Kidney (tissue), 22 donors: ENCODE measurements around the gene AOC1. TPM values are rescaled to one million over a fixed set of nuclear protein-coding genes. Genes with fewer than 3 reads are reported as not detected.

Source experiments
- DNase-seq, 5 donors: peaks; one replicate each; pipeline ENCODE4 v3.0.0-alpha.2; 2013 to 2020
- FAIRE-seq: peaks from 2 replicates; lab custom pipeline; 2012; peaks lifted over from hg19 to GRCh38; lab: Jason Lieb, UNC
- H3K27ac ChIP-seq, 2 donors: one replicate each; pipeline ENCODE4 v1.7.0; 2013; ENCODE audit warnings: low read depth in 2 of 2, low read length in 2 of 2, inconsistent platforms in 1 of 2
- H3K27me3 ChIP-seq: one replicate; pipeline ENCODE4 v1.7.1; 2013; ENCODE audit warnings: low read length, inconsistent platforms; ENCODE audit not compliant: control insufficient read depth, insufficient read depth
- H3K36me3 ChIP-seq, 3 donors: one replicate each; pipeline versions ENCODE4 v1.7.0 to v1.7.1; 2013; ENCODE audit warnings: low read length in 3 of 3, control low read depth in 1 of 3, inconsistent platforms in 1 of 3; ENCODE audit not compliant: insufficient read depth in 3 of 3, control insufficient read depth in 2 of 3
- H3K4me1 ChIP-seq, 3 donors: one replicate each; pipeline versions ENCODE4 v1.7.0 to v1.7.1; 2013; ENCODE audit warnings: low read length in 3 of 3, inconsistent platforms in 1 of 3, low read depth in 1 of 3; ENCODE audit not compliant: control insufficient read depth in 2 of 3, insufficient read depth in 2 of 3
- H3K4me3 ChIP-seq, 3 donors: one replicate each; pipeline versions ENCODE4 v1.7.0 to v1.8.1; 2013; ENCODE audit warnings: low read length in 3 of 3, control low read depth in 1 of 3, inconsistent platforms in 1 of 3
- H3K9ac ChIP-seq, 3 donors: one replicate each; pipeline versions ENCODE4 v1.7.0 to v1.7.1; 2013; ENCODE audit warnings: low read length in 3 of 3, control low read depth in 1 of 3, inconsistent platforms in 1 of 3
- H3K9me3 ChIP-seq, 3 donors: one replicate each; pipeline versions ENCODE4 v1.7.0 to v1.7.1; 2013; ENCODE audit warnings: low read length in 3 of 3, control low read depth in 1 of 3, inconsistent platforms in 1 of 3; ENCODE audit not compliant: control insufficient read depth in 2 of 3, insufficient read depth in 1 of 3
- intact Hi-C: fragments of 100-400 bp; cut with DNase I; formaldehyde crosslinking; loops from one replicate; pipeline ENCODE4 v1.11.1; 2022
- long read RNA-seq, 10 donors: library from polyadenylated mRNA in 1 of 10; unstranded in 1 of 10; transcript quantifications; one replicate each; pipeline ENCODE4 v2.0.0 and lab custom pipeline, GENCODE V29; 2021 to 2026
- polyA plus RNA-seq: library from polyadenylated mRNA; stranded (reverse); fragments of 350-450 nt; fragmentation: Illumina TruSeq; extraction: RNeasy Lipid Tissue Mini Kit (QIAGEN cat#74804); gene quantifications from one replicate; pipeline ENCODE4 v1.2.3, GENCODE V29; 2014; ENCODE audit warnings: low read depth, low replicate concordance; ENCODE audit not compliant: insufficient read depth
- total RNA-seq: library from RNA; stranded (reverse); fragmentation: NEBNext Ultra II Directional; extraction: Animal tissue kit (Norgen Biotek cat#: 25700); gene quantifications from one replicate; pipeline ENCODE4 v1.2.1, GENCODE V29; 2021
- TF ChIP-seq, protein P1 (sequence below): IDR thresholded peaks from 3 replicates; pipeline ENCODE4 v1.5.1; 2012; ENCODE audit warnings: mild to moderate bottlenecking, moderate library complexity, borderline replicate concordance; ENCODE audit not compliant: insufficient read depth; ENCODE audit errors: extremely low read depth
- donor health status: control.
- donor health status: control.
- donor health status: control.
- donor health status: control.
- donor health status: control.
- donor health status: DM: yes; HTN: yes; CAD: no.
- donor health status: Normal renal cell carcinoma (clear cell type).

Gene AOC1, protein sequence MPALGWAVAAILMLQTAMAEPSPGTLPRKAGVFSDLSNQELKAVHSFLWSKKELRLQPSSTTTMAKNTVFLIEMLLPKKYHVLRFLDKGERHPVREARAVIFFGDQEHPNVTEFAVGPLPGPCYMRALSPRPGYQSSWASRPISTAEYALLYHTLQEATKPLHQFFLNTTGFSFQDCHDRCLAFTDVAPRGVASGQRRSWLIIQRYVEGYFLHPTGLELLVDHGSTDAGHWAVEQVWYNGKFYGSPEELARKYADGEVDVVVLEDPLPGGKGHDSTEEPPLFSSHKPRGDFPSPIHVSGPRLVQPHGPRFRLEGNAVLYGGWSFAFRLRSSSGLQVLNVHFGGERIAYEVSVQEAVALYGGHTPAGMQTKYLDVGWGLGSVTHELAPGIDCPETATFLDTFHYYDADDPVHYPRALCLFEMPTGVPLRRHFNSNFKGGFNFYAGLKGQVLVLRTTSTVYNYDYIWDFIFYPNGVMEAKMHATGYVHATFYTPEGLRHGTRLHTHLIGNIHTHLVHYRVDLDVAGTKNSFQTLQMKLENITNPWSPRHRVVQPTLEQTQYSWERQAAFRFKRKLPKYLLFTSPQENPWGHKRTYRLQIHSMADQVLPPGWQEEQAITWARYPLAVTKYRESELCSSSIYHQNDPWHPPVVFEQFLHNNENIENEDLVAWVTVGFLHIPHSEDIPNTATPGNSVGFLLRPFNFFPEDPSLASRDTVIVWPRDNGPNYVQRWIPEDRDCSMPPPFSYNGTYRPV
- 170 TPM for total RNA-seq
- polyA plus RNA-seq = 99.1 TPM
- long read RNA-seq, donor 1, partial matches to known transcripts = 14 of 17 reads
- long read RNA-seq, donor 1, other reads (novel, unspliced or antisense) = 0 of 17 reads
- long read RNA-seq, donor 2, partial matches to known transcripts = 13 of 16 reads
- long read RNA-seq, donor 2, other reads (novel, unspliced or antisense) = 0 of 16 reads
- long read RNA-seq, donor 3, transcript AOC1-201 (5 exons, 2,649 nt) = major isoform, 7 of 26 reads
- long read RNA-seq, donor 3, partial matches to known transcripts = 19 of 26 reads
- long read RNA-seq, donor 3, other reads (novel, unspliced or antisense) = 0 of 26 reads
- long read RNA-seq, donor 4, transcript AOC1-201 (5 exons, 2,649 nt) = major isoform, 10 of 24 reads
- long read RNA-seq, donor 4, partial matches to known transcripts = 14 of 24 reads
- long read RNA-seq, donor 4, other reads (novel, unspliced or antisense) = 0 of 24 reads
- long read RNA-seq, donor 5 = 0 reads
- long read RNA-seq, donor 6, partial matches to known transcripts = 8 of 8 reads
- long read RNA-seq, donor 6, other reads (novel, unspliced or antisense) = 0 of 8 reads
- long read RNA-seq, donor 7, transcript AOC1-201 (5 exons, 2,649 nt) = major isoform, 70 of 200 reads
- long read RNA-seq, donor 7, partial matches to known transcripts = 116 of 200 reads
- long read RNA-seq, donor 7, other reads (novel, unspliced or antisense) = 9 of 200 reads
- long read RNA-seq, donor 8, transcript AOC1-201 (5 exons, 2,649 nt) = major isoform, 8 of 58 reads
- long read RNA-seq, donor 8, partial matches to known transcripts = 50 of 58 reads
- long read RNA-seq, donor 8, other reads (novel, unspliced or antisense) = 0 of 58 reads
- long read RNA-seq, donor 9, partial matches to known transcripts = 8 of 9 reads
- long read RNA-seq, donor 9, other reads (novel, unspliced or antisense) = 0 of 9 reads
- long read RNA-seq, donor 10, partial matches to known transcripts = 27 of 30 reads
- long read RNA-seq, donor 10, other reads (novel, unspliced or antisense) = 0 of 30 reads

GRCh38 chr7:150852371-150852905 lies at the start of gene AOC1:
TSS of gene AOC1 (plus strand) at chr7:150852517. CDS start at chr7:150856471, 3,954 bp downstream.
- H3K9ac ChIP-seq = peak within 1 kb of the TSS in 1 of 3 donors; percentile 70
- no peak for FAIRE-seq
- H3K4me3 ChIP-seq = peak within 1 kb of the TSS; percentile 32 to 78 (median 70)
- intact Hi-C loops = no loop called here
- TF ChIP-seq, protein P1, sequence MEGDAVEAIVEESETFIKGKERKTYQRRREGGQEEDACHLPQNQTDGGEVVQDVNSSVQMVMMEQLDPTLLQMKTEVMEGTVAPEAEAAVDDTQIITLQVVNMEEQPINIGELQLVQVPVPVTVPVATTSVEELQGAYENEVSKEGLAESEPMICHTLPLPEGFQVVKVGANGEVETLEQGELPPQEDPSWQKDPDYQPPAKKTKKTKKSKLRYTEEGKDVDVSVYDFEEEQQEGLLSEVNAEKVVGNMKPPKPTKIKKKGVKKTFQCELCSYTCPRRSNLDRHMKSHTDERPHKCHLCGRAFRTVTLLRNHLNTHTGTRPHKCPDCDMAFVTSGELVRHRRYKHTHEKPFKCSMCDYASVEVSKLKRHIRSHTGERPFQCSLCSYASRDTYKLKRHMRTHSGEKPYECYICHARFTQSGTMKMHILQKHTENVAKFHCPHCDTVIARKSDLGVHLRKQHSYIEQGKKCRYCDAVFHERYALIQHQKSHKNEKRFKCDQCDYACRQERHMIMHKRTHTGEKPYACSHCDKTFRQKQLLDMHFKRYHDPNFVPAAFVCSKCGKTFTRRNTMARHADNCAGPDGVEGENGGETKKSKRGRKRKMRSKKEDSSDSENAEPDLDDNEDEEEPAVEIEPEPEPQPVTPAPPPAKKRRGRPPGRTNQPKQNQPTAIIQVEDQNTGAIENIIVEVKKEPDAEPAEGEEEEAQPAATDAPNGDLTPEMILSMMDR = no peak
- H3K36me3 ChIP-seq = no peaks in the 10 kb centered on the region
- no peaks in the 10 kb centered on the region for H3K27me3 ChIP-seq
- peak within 1 kb of the TSS; percentile 25 to 67 for H3K27ac ChIP-seq
- peak in 2 of 5 donors; percentile 35 to 87 for DNase-seq
- no peaks in the 10 kb centered on the region for H3K9me3 ChIP-seq
- H3K4me1 ChIP-seq = peaks cover 0 to 10% (median 0%) of the 10 kb centered on the region in 3 donors

- Histone ChIP-seq H3K36me3 (peaks cover 0 to 17% (median 13%) of the 10 kb centered on the region in 3 donors), H3K4me3 (no peak overlapping the region), H3K27me3 (no peaks in the 10 kb centered on the region), H3K27ac (no peak overlapping the region), H3K9ac (no peak overlapping the region), H3K9me3 (peaks cover 0 to 14% (median 0%) of the 10 kb centered on the region in 3 donors), H3K4me1 (peaks cover 0 to 10% (median 7%) of the 10 kb centered on the region in 3 donors)
- intact Hi-C loops = no loop called here
- FAIRE-seq (no peak), DNase-seq (peak in 1 of 5 donors; percentile 18)
- TF ChIP-seq, protein P1 = no peak
Measured at GRCh38 chr7:150803161-150803860, 49.0 kb upstream of the AOC1 start.
